ENCODE data around the gene SLC37A1.

- TF ChIP-seq POLR2A (IDR thresholded peaks at IDR 0.05) (no peak), CTCF (IDR thresholded peaks at IDR 0.05) (no peak)
These were observed 37.0 kb upstream of the SLC37A1 start for GRCh38 chr21:42476388-42477331.

All from uterus (tissue), 2 donors.